Ovary (tissue), 3 donors: ENCODE data around the gene SIRT5.

Experiments used
- CTCF ChIP-seq, 3 donors: fragments of 450-650 bp in 2 of 3; fragments of 200-600 bp in 1 of 3; IDR thresholded peaks; one replicate each; pipeline versions ENCODE4 v1.5.1 to v1.8.0; 2016 to 2022; ENCODE audit warnings: antibody characterized with exemption in 3 of 3, mild to moderate bottlenecking in 1 of 3
- POLR2A ChIP-seq: fragments of 450-650 bp; IDR thresholded peaks from one replicate; pipeline ENCODE4 v1.6.1; 2017; ENCODE audit warnings: antibody characterized with exemption, mild to moderate bottlenecking, moderate library complexity
- donor health status: DM: no; HTN: no; CAD: no.

GRCh38 chr6:13660273-13660672 lies 85.9 kb downstream of the SIRT5 start:
- no peak for TF ChIP-seq CTCF (IDR thresholded peaks at IDR 0.05)
- no peak for TF ChIP-seq POLR2A
